Astrocyte of the cerebellum (primary cell): ENCODE results near the gene HSPA1B.
"Not testable (repeated sequence)": the region's sequence is repeated elsewhere in the genome, so short reads cannot be mapped to it uniquely, and the experiment has no call there.

ENCODE experiments used
- DNase-seq: peaks from one replicate; pipeline ENCODE4 v3.0.0-alpha.2; 2011; ENCODE audit warnings: low read depth
- H3K4me3 ChIP-seq: 2 replicates; pipeline ENCODE4 v1.5.1; 2011; ENCODE audit warnings: mild to moderate bottlenecking, low read depth, low read length, moderate library complexity
- CTCF ChIP-seq: IDR thresholded peaks from 2 replicates; pipeline ENCODE4 v1.5.1; 2012; ENCODE audit warnings: low read length, low read depth, moderate library complexity, mild to moderate bottlenecking; ENCODE audit errors: missing control alignments
- in situ Hi-C: cut with HindIII; loops from 2 replicates; pipeline ENCODE4 v1.10.0; 2017; ENCODE audit warnings: low sequenced_read_pairs

HSPA1B gene

GRCh38 chr6:31814677-31815024 is 12.9 kb upstream of the HSPA1B start:
- H3K4me3 ChIP-seq, result peak overlapping the region; percentile 59
- TF ChIP-seq CTCF, result no peak
- peak; percentile 96 for DNase-seq
- in situ Hi-C loops, result no loop called here

GRCh38 chr6:31815025-31815838 is 12.3 kb upstream of the HSPA1B start, which contains the start of the genes HSPA1A and HSPA1L:
Gene HSPA1A, plus strand, starts transcription at chr6:31815543. Its CDS starts 214 bp downstream, at chr6:31815757.
Gene HSPA1L, minus strand, starts transcription at chr6:31815283. Its CDS starts 3,311 bp downstream, at chr6:31811972.
- in situ Hi-C loops, result no loop called here
- no peak for TF ChIP-seq CTCF
- H3K4me3 ChIP-seq, result peak within 1 kb of the TSS; percentile 59
- peak; percentile 90 for DNase-seq

- peak overlapping the region; percentile 40 for H3K4me3 ChIP-seq
- DNase-seq, in situ Hi-C loops: not testable (repeated sequence)
Observed at GRCh38 chr6:31817133-31817928, 10.2 kb upstream of the HSPA1B start.

- DNase-seq, in situ Hi-C loops: not testable (repeated sequence)
- peak overlapping the region; percentile 40 for H3K4me3 ChIP-seq
Observed at GRCh38 chr6:31817929-31818511, 9.5 kb upstream of the HSPA1B start.

- no peak overlapping the region for H3K4me3 ChIP-seq
- TF ChIP-seq CTCF, result no peak
- in situ Hi-C loops, result no loop called here
- DNase-seq, result no peak
Observed at GRCh38 chr6:31819871-31820299, 7.7 kb upstream of the HSPA1B start.

GRCh38 chr6:31820399-31820798 is 7.1 kb upstream of the HSPA1B start:
- DNase-seq, in situ Hi-C loops, H3K4me3 ChIP-seq: not testable (repeated sequence)

GRCh38 chr6:31821301-31822035 is 6.1 kb upstream of the HSPA1B start:
- in situ Hi-C loops, result no loop called here
- no peak for DNase-seq
- TF ChIP-seq CTCF, result no peak
- peak overlapping the region; percentile 58 for H3K4me3 ChIP-seq
